PFSK-1 (cell line): ENCODE measurements around the gene SUPT3H.

Experiments used
- FOXP2 ChIP-seq: optimal IDR thresholded peaks from 2 replicates; pipeline ENCODE3; 2011; ENCODE audit warnings: borderline replicate concordance, control low read depth, inconsistent platforms; ENCODE audit not compliant: insufficient read depth; ENCODE audit errors: extremely low read length, extremely low read depth
- POLR2AphosphoS5 ChIP-seq: IDR thresholded peaks from 2 replicates; pipeline ENCODE4 v1.6.1; 2012; ENCODE audit warnings: low read depth, mild to moderate bottlenecking, control low read depth, low read length, moderate library complexity
- SIN3A ChIP-seq: IDR thresholded peaks from 2 replicates; pipeline ENCODE4 v1.6.1; 2012; ENCODE audit warnings: mild to moderate bottlenecking, low read length, moderate library complexity, borderline replicate concordance; ENCODE audit not compliant: insufficient read depth
- TAF1 ChIP-seq: IDR thresholded peaks from 2 replicates; pipeline ENCODE4 v1.6.1; 2012; ENCODE audit warnings: low read length, control low read depth, borderline replicate concordance; ENCODE audit not compliant: insufficient read depth
- TF ChIP-seq, protein P1 (sequence below), 2 experiments: IDR thresholded peaks; 2 replicates each; pipeline versions ENCODE4 v1.6.1 to v1.8.0; 2011 to 2012; ENCODE audit warnings: low read depth in 2 of 2, low read length in 2 of 2, control low read depth in 1 of 2, inconsistent platforms in 1 of 2, mild to moderate bottlenecking in 1 of 2, moderate library complexity in 1 of 2; ENCODE audit not compliant: insufficient read depth in 1 of 2

The SUPT3H gene

DNA sequence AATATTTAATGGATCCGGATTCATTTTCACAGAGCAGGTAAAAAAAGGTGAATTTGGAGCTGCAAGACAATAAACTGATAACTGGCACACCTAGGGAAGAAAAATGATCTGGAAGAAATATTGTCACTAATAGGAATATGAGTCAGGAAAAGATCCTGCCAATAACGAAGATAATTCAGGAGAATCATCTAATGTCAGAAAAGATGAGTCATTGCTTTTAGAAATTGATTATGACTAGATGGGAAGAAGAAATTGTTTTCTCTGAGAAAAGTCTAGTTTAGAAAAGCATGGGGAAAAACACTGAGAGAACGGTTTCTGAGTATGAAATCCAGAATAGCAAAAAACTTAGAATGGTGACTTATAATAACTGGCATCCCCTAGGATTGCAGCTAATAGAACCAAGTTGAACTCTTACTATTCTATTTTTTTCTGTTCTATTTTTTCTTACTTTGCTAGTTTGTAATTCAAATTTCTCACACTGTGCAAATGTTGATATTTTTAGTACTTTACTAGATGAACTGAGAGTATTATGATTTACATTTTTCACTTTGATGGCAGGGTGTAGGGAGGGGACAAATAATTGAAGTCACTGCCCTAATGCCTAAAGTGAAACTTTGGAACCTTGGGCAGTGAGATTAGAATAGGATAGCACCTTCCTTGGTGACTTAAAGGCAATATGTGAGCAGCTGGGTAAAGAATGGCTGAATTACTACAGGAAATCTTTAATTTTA is 38.2 kb upstream of the SUPT3H start:
- no peak for TF ChIP-seq TAF1
- TF ChIP-seq SIN3A, result no peak
- no peak for TF ChIP-seq POLR2AphosphoS5
- no peak for TF ChIP-seq FOXP2
- TF ChIP-seq, protein P1, sequence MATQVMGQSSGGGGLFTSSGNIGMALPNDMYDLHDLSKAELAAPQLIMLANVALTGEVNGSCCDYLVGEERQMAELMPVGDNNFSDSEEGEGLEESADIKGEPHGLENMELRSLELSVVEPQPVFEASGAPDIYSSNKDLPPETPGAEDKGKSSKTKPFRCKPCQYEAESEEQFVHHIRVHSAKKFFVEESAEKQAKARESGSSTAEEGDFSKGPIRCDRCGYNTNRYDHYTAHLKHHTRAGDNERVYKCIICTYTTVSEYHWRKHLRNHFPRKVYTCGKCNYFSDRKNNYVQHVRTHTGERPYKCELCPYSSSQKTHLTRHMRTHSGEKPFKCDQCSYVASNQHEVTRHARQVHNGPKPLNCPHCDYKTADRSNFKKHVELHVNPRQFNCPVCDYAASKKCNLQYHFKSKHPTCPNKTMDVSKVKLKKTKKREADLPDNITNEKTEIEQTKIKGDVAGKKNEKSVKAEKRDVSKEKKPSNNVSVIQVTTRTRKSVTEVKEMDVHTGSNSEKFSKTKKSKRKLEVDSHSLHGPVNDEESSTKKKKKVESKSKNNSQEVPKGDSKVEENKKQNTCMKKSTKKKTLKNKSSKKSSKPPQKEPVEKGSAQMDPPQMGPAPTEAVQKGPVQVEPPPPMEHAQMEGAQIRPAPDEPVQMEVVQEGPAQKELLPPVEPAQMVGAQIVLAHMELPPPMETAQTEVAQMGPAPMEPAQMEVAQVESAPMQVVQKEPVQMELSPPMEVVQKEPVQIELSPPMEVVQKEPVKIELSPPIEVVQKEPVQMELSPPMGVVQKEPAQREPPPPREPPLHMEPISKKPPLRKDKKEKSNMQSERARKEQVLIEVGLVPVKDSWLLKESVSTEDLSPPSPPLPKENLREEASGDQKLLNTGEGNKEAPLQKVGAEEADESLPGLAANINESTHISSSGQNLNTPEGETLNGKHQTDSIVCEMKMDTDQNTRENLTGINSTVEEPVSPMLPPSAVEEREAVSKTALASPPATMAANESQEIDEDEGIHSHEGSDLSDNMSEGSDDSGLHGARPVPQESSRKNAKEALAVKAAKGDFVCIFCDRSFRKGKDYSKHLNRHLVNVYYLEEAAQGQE (IDR thresholded peaks at IDR 0.05; ENCODE audit: insufficient read depth in 1 of 2, low read depth in 2 of 2, low read length in 2 of 2), result no peak

DNA sequence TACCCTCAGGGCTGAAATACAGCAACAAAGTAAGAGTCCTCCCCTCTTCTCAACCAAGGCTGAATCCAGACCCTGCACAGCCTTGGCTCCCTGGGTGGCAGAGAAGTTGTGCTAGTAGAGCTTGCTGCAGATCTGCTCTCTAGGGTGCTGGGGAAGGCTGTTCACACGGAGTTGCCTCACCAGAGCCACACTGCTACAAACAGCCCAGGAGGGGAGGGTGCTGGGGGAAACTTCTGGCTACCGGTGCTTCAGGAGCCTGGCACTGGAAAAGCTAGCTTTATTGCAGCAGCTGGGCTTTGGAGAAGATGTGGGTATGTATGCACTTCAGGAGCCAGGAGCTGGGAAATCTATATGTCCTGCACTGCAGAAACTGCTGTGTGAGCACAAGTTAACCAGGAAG is 37.6 kb upstream of the SUPT3H start:
- TF ChIP-seq, protein P1 (IDR thresholded peaks at IDR 0.05; ENCODE audit: insufficient read depth in 1 of 2, low read depth in 2 of 2, low read length in 2 of 2), result no peak

DNA sequence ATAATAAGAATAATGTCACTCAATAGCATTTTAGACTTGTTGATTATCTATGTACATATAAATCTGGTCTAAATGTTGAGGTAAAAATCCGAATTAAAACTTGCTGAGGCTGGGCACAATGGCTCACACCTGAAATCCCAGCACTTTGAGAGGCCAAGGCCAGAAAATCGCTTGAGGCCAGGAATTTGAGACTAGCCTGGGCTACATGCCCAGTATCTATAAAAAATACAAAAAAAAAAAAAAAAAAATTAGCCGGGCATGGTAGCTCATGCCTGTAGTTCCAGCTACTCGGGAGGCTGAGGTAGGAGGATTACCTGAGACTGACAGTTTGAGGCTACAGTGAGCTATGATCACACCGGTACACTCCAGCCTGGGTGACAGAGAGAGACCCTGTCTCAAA is 34.2 kb upstream of the SUPT3H start:
- no peak for TF ChIP-seq TAF1
- TF ChIP-seq, protein P1 (IDR thresholded peaks at IDR 0.05; ENCODE audit: insufficient read depth in 1 of 2, low read depth in 2 of 2, low read length in 2 of 2), result no peak
- TF ChIP-seq FOXP2, result no peak
- no peak for TF ChIP-seq SIN3A
- TF ChIP-seq POLR2AphosphoS5, result no peak

DNA sequence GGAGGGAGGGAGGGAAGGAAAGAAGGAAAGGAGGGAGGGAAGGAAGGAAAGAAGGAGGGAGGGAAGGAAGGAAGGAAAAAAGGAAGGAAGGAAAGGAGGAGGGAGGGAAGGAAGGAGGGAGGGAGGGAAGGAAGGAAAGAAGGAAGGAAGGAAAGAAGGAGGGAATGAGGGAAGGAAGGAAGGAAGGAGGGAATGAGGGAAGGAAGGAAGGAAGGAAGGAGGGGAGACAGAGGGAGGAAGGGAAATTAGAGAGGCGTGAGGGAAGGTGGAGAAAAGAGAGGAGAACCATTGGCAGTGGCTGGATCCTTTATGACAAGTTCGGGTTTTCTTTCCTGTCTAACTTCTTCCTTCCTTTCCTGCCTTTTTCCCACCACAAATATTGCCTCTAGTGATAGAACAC is 22.3 kb upstream of the SUPT3H start:
- no peak for TF ChIP-seq SIN3A
- TF ChIP-seq FOXP2, result no peak
- TF ChIP-seq, protein P1 (IDR thresholded peaks at IDR 0.05; ENCODE audit: insufficient read depth in 1 of 2, low read depth in 2 of 2, low read length in 2 of 2), result no peak
- TF ChIP-seq TAF1, result no peak
- no peak for TF ChIP-seq POLR2AphosphoS5

DNA sequence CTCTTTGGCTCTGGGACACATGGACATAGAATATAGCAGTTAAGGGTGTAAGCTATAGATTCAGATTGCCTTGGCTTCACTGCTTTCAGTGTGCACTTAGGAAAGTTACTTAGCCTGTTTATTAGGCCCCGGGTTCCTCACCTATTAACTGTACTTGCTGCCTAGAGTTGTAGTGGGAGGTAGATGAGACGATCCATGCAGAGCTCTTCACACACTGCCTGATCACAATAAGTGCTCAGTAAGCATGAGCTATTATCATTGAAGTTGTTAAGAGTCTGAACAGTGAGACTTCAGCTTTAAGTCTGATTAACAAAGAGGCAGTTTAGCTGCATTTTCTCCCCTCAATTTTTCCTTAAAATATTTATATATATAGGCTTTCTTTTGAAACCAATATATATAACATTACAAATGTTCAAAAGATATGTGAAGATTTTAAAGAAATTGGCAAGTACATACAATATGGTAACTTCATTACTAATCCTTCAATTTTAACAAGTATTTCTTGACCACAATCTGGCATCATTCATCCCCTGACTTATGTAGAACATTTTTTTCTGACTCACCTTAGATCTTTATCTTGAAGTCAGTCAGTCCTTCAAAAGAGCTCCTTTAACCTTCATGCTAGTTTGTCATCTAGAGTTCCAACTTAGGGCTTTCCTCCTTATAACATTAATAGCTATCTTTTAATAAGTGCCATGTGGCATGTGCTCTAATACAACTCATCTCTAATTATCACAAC is 20.5 kb upstream of the SUPT3H start:
- TF ChIP-seq, protein P1 (IDR thresholded peaks at IDR 0.05; ENCODE audit: insufficient read depth in 1 of 2, low read depth in 2 of 2, low read length in 2 of 2), result no peak
- TF ChIP-seq FOXP2, result no peak
- TF ChIP-seq POLR2AphosphoS5, result no peak
- no peak for TF ChIP-seq SIN3A
- TF ChIP-seq TAF1, result no peak
